ENCODE results near the gene KCNQ1. TPM values are rescaled to one million over a fixed set of nuclear protein-coding genes. Genes with fewer than 3 reads are reported as not detected.

Gene KCNQ1
- total and polyA plus RNA-seq, 8 donors: 7.1 to 37.7 (median 9.9) TPM

DNA sequence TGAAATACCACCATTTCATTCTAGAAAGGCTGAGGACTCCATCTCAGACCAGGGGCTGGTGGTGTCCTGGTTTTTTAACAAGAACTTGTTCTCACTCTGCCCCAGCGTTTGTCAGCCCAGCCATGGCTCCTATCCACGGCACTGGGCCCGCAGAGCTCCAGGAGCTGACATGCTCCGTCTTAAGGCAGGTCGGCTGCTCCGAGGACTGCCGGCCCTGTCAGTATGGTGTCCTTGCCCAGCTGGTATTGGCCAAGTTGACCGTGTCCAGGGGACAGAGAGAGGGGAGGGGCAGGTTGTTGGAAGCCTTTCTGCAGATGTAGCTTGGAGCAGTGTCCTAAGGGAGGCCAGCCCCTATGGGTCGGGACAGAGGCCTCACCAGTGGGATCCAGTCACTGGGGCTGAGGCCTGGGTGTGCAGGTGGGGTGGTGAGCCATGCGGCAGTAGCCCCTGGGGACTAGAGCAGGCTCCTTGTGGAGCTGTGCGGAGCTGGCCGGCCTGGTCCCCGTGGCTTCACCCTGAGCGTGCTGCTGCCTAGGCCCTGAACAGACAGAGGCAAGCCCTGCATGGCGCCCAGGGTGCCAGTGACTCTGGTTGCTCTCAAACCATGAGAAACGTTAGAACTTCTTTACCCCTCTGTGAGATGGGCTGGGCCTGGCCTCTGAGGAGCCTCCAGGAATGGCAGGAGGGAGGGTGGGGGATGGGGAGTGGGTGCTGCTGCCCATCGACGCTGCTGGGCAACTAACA lies 294.9 kb downstream of the KCNQ1 start:
- DNase-seq: peak in 1 of 4 donors; percentile 72
- intact Hi-C loops (cut with DNase I): no loop called here
- no peaks in the 10 kb centered on the region for H3K4me1 ChIP-seq
- no peak overlapping the region for H3K4me3 ChIP-seq
- H3K27ac ChIP-seq: no peak overlapping the region
- ATAC-seq: no peak
- TF ChIP-seq, protein P1, sequence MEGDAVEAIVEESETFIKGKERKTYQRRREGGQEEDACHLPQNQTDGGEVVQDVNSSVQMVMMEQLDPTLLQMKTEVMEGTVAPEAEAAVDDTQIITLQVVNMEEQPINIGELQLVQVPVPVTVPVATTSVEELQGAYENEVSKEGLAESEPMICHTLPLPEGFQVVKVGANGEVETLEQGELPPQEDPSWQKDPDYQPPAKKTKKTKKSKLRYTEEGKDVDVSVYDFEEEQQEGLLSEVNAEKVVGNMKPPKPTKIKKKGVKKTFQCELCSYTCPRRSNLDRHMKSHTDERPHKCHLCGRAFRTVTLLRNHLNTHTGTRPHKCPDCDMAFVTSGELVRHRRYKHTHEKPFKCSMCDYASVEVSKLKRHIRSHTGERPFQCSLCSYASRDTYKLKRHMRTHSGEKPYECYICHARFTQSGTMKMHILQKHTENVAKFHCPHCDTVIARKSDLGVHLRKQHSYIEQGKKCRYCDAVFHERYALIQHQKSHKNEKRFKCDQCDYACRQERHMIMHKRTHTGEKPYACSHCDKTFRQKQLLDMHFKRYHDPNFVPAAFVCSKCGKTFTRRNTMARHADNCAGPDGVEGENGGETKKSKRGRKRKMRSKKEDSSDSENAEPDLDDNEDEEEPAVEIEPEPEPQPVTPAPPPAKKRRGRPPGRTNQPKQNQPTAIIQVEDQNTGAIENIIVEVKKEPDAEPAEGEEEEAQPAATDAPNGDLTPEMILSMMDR (IDR thresholded peaks at IDR 0.05): no peak
- no peaks in the 10 kb centered on the region for H3K27me3 ChIP-seq
- no peaks in the 10 kb centered on the region for H3K36me3 ChIP-seq
- no peaks in the 10 kb centered on the region for H3K9me3 ChIP-seq

DNA sequence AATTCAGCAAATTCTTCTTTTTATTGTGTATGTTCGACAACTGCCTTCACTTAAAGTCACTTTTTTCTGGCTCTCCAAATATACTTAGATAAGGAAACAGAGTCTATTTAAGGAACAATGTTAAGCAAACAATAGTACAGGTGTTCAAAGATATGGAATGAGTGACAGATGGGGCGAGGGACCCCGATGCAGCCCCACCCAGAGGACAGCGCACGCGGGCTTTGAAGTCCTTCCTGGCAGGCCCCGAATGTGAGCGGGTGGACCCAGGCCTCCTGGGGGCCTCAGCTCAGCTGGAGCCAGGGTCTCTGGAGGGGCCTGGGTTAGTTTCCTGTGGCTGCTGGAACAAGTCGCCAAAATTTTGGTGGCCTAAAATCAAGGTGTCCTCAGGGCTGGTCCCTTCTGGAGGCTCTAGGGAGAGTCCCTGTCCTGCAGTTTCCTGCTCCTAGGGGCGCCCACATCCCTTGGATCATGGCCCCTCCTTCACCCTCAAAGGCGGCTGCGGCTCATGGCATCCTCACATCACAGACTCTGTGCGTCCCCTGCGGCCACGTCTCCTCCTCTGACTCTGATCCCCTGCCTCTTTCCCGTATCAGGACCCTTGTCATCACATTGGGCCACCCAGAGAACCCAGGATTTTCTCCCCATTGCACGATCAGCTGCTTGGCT lies 295.6 kb downstream of the KCNQ1 start:
- no peak for ATAC-seq
- H3K36me3 ChIP-seq: no peaks in the 10 kb centered on the region
- no peaks in the 10 kb centered on the region for H3K4me1 ChIP-seq
- no peak overlapping the region for H3K4me3 ChIP-seq
- TF ChIP-seq, protein P1 (IDR thresholded peaks at IDR 0.05): no peak
- intact Hi-C loops (cut with DNase I): no loop called here
- peak in 1 of 4 donors; percentile 61 for DNase-seq
- H3K27me3 ChIP-seq: no peaks in the 10 kb centered on the region
- H3K27ac ChIP-seq: no peak overlapping the region
- no peaks in the 10 kb centered on the region for H3K9me3 ChIP-seq

DNA sequence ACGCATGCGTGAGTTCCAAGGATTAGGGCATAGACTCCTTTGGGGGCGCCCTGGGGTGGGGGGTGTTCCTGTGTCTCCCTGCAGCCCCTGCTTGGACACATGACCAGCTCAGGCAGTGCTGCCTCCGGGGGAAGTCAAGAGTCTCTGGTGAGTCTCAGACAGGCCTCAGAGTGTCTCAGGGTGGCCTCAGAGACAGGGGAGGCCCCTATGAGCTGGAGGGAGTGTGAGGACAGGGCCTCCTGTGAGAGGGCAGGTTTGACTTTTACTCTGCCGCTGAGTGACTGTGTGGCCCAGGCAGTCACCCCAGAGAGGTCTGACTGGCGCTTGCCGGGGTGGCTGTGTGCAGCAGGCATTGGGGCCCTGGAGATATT lies 296.2 kb downstream of the KCNQ1 start:
- no peaks in the 10 kb centered on the region for H3K9me3 ChIP-seq
- H3K4me3 ChIP-seq: no peak overlapping the region
- H3K36me3 ChIP-seq: no peaks in the 10 kb centered on the region

DNA sequence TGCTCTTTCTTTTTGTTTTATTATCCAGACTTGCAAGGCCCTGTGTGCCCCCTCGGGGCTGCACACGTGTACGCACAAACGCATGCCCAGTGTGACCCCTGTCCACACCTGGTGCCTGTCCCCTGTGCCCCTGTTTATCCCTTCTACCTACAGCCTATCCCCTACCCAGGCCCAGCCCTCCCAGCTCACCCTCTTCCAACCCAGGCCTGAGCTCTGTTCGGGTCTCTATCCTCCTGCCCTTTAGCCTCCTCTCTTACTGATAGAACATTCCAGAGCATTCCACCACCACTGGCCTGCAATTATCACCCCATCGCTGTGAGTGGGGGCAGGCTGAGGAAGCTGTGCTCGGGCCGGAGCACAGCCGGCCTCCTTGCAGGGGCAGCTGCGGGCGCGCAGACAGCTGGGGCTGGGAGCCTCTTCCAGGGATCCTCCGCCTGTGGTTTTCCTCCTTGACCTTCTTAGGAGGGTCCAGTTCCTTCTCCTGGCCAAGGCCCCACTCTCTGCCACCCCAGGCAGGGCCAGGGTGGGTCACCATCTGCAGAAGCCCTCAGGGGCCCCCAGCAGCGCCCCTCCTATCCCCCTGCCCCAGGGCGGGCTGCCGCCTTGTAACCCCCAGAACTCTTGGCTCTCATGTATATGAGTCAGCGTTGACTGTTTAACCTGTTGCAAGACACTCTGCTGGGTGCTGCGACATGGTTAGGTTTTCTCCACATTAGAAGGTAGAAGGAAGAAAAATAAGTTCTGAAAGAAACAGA lies 296.7 kb downstream of the KCNQ1 start:
- peak in 3 of 4 donors; percentile 32 to 60 (median 49) for DNase-seq
- TF ChIP-seq, protein P1 (IDR thresholded peaks at IDR 0.05): no peak
- no peaks in the 10 kb centered on the region for H3K36me3 ChIP-seq
- ATAC-seq: peak; percentile 60
- no peak overlapping the region for H3K27ac ChIP-seq
- H3K9me3 ChIP-seq: no peaks in the 10 kb centered on the region
- intact Hi-C loops (cut with DNase I): no loop called here
- no peaks in the 10 kb centered on the region for H3K4me1 ChIP-seq
- H3K4me3 ChIP-seq: no peak overlapping the region
- H3K27me3 ChIP-seq: no peaks in the 10 kb centered on the region

More for the DNA sequence above, 296.2 kb downstream of the KCNQ1 start:
- H3K27ac ChIP-seq: no peak overlapping the region
- H3K4me1 ChIP-seq: no peaks in the 10 kb centered on the region
- intact Hi-C loops (cut with DNase I): no loop called here
- TF ChIP-seq, protein P1 (IDR thresholded peaks at IDR 0.05): no peak
- ATAC-seq (no peak), DNase-seq (peak in 1 of 4 donors; percentile 28)
- H3K27me3 ChIP-seq: no peaks in the 10 kb centered on the region

DNA sequence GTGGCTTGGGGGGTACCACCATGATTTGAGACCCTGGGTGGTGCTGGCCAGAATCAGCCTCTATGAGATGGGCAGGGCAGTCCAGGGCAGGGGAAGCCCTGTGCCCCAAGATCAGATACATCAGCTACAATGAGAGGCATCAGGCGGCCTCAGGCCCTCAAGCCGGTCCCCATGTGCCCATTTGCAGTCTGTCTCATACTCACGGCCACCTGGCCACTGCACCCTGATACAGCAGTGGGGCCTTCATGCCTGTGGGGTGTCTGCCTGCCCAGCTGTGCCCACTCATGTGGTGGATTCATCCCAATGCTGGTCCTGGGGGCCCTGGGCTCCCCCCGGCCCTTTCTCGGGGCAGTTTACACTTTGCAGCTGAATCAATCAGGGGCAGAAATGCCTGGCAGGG lies 297.4 kb downstream of the KCNQ1 start:
- intact Hi-C loops (cut with DNase I): no loop called here
- Histone ChIP-seq H3K27me3 (no peaks in the 10 kb centered on the region), H3K4me3 (no peak overlapping the region), H3K4me1 (no peaks in the 10 kb centered on the region), H3K9me3 (no peaks in the 10 kb centered on the region), H3K36me3 (no peaks in the 10 kb centered on the region), H3K27ac (no peak overlapping the region)
- TF ChIP-seq, protein P1 (IDR thresholded peaks at IDR 0.05): no peak
- ATAC-seq (no peak), DNase-seq (peak in 1 of 4 donors; percentile 51)
